T follicular helper cell (primary cell): ENCODE data around the gene OR1N2.
"Not testable (repeated sequence)": the region's sequence is repeated elsewhere in the genome, so short reads cannot be mapped to it uniquely, and the experiment has no call there.

Experiments
- DNase-seq: peaks from one replicate; pipeline ENCODE4 v3.0.0-alpha.2; 2020; ENCODE audit warnings: low read depth
- total RNA-seq, 2 experiments: gene quantifications; one replicate each; lab custom pipeline; 2026; lab: John Stamatoyannopoulos, UW

Gene OR1N2
- total RNA-seq: 0 to 0.06 reads per million in 2 experiments

- no peak for DNase-seq
Measured at GRCh38 chr9:122552812-122553211, at the start of gene OR1N2. Gene OR1N2, plus strand, starts transcription at chr9:122553112. Its CDS starts 100 bp downstream, at chr9:122553212.

- no peak for DNase-seq
Measured at GRCh38 chr9:122506964-122507363, 45.9 kb upstream of the OR1N2 start.

- DNase-seq: no peak
Measured at GRCh38 chr9:122510502-122510901, 42.4 kb upstream of the OR1N2 start, which contains the start of gene OR1J2. Gene OR1J2, plus strand, starts transcription at chr9:122510802. Its CDS starts 0 bp downstream, at chr9:122510802.

GRCh38 chr9:122518226-122518625 is 34.7 kb upstream of the OR1N2 start:
- DNase-seq: no peak

- no peak for DNase-seq
Measured at GRCh38 chr9:122518841-122519240, 34.1 kb upstream of the OR1N2 start, which contains the start of gene OR1J4. Gene OR1J4, plus strand, starts transcription at chr9:122519141. Its CDS starts 0 bp downstream, at chr9:122519141.

GRCh38 chr9:122519376-122519775 is 33.5 kb upstream of the OR1N2 start:
- no peak for DNase-seq

- no peak for DNase-seq
Measured at GRCh38 chr9:122526602-122527001, 26.3 kb upstream of the OR1N2 start.

- no peak for DNase-seq
Measured at GRCh38 chr9:122527193-122527592, 25.7 kb upstream of the OR1N2 start, which contains the start of gene OR1N1. Gene OR1N1, minus strand, starts transcription at chr9:122527293. Its CDS starts 0 bp downstream, at chr9:122527293.

GRCh38 chr9:122531157-122531556 is 21.8 kb upstream of the OR1N2 start:
- not testable (repeated sequence) for DNase-seq

GRCh38 chr9:122536134-122536533 is 16.8 kb upstream of the OR1N2 start:
- DNase-seq: no peak

GRCh38 chr9:122537066-122537465 is 15.8 kb upstream of the OR1N2 start:
- DNase-seq: not testable (repeated sequence)

- no peak for DNase-seq
Measured at GRCh38 chr9:122538757-122539156, 14.2 kb upstream of the OR1N2 start.

- no peak for DNase-seq
Measured at GRCh38 chr9:122546196-122546595, 6.7 kb upstream of the OR1N2 start.

- no peak for DNase-seq
Measured at GRCh38 chr9:122551371-122551770, 1.5 kb upstream of the OR1N2 start.

GRCh38 chr9:122561446-122561845 is 8.5 kb downstream of the OR1N2 start:
- no peak for DNase-seq

- no peak for DNase-seq
Measured at GRCh38 chr9:122562134-122562760, 9.3 kb downstream of the OR1N2 start.

- no peak for DNase-seq
Measured at GRCh38 chr9:122567901-122568300, 15.0 kb downstream of the OR1N2 start.

- no peak for DNase-seq
Measured at GRCh38 chr9:122572456-122572855, 19.5 kb downstream of the OR1N2 start.

- no peak for DNase-seq
Measured at GRCh38 chr9:122579874-122580273, 27.0 kb downstream of the OR1N2 start.

- no peak for DNase-seq
Measured at GRCh38 chr9:122580360-122580759, 27.4 kb downstream of the OR1N2 start.

- not testable (repeated sequence) for DNase-seq
Measured at GRCh38 chr9:122583284-122583683, 30.4 kb downstream of the OR1N2 start, which contains the start of gene OR1L8. Gene OR1L8, minus strand, starts transcription at chr9:122583384. Its CDS starts 14,907 bp downstream, at chr9:122568477.
